ENCODE results near the gene MS4A10. TPM values are rescaled to one million over a fixed set of nuclear protein-coding genes. Genes with fewer than 3 reads are reported as not detected.

The MS4A10 gene
- total and polyA plus RNA-seq, 10 of the 15 experiments (the other 5 are each of a cell fraction or from before 2014, with no cell fraction given), result not detected

GRCh38 chr11:60766547-60766946 is 18.6 kb upstream of the MS4A10 start:
- ChIA-PET CTCF (interaction anchor here (1.2 to 7.3 kb wide), 4 partner anchors 12 to 133 kb away, joined by 3 to 184 read pairs (median 48); partner anchors contain the start of gene MS4A8), POLR2A (interaction anchor here (2.2 kb wide), 1 partner anchor 10 kb away, joined by 7 read pairs; no protein-coding TSS in a partner anchor), SMC1A (ENCODE audit: uncharacterized antibody, unreplicated experiment) (interaction anchor here (1.5 to 7.8 kb wide), 2 partner anchors 10 to 65 kb away, joined by 4 to 143 read pairs; no protein-coding TSS in a partner anchor), RAD21 (ENCODE audit: unreplicated experiment) (interaction anchor here (7.4 kb wide), 1 partner anchor 8 kb away, joined by 119 read pairs; no protein-coding TSS in a partner anchor)
- H3K9me3 ChIP-seq (replicated peaks; ENCODE audit: control insufficient read depth, insufficient read depth, low read length), result peaks cover 1% of the 10 kb centered on the region; the same call in 2 of the 3 replicates
- DNase-seq (ENCODE audit: low read depth, low spot score) (no peak), FAIRE-seq (no peak), ATAC-seq (no peak)
- WGBS (ENCODE audit: insufficient coverage, insufficient replicate concordance, low lambda C conversion rate, missing lambda C conversion rate), result 96% methylated on average over 10 of the region's 10 CpGs
- intact Hi-C loops (cut with micrococcal nuclease; ENCODE audit: unreplicated experiment), result loop anchor here (10.0 kb wide), 3 partner anchors 398 to 572 kb away; partner anchors contain the start of gene VPS37C
- no peak overlapping the region for H2AFZ ChIP-seq (ENCODE audit: control insufficient read depth, low read depth, low read length)
- BruUV-seq (replicated peaks), result no TSS peak
- no peaks in the 10 kb centered on the region for H3K36me3 ChIP-seq (ENCODE audit: control insufficient read depth in 2 of 2, insufficient read depth in 2 of 2, low read length in 1 of 2)
- no peaks in the 10 kb centered on the region for H3K79me2 ChIP-seq (ENCODE audit: control insufficient read depth, insufficient read depth, low read length)
- no peak overlapping the region for H3K9ac ChIP-seq (ENCODE audit: control insufficient read depth, insufficient read depth, low read length)
- no peaks in the 10 kb centered on the region for H3K27me3 ChIP-seq (replicated peaks in 1 of 2; ENCODE audit: control insufficient read depth in 2 of 2, insufficient read depth in 2 of 2, low read length in 1 of 2)
- no peak overlapping the region for H3K4me3 ChIP-seq
- no peak overlapping the region for H3K27ac ChIP-seq (ENCODE audit: control insufficient read depth, insufficient read depth)
- no peaks in the 10 kb centered on the region; the same call in 1 of the 2 replicates for H4K20me1 ChIP-seq (ENCODE audit: control insufficient read depth, insufficient read depth)
- no peak overlapping the region for H3K4me2 ChIP-seq (ENCODE audit: control insufficient read depth, insufficient read depth)
- peaks cover 46% of the 10 kb centered on the region for H3K4me1 ChIP-seq (ENCODE audit: control insufficient read depth, insufficient read depth, low read length)
- in situ Hi-C loops (cut with MboI), result loop anchor here (10.0 to 25.0 kb wide), 2 partner anchors 402 to 1579 kb away; no protein-coding TSS in a partner anchor
- TF ChIP-seq HDAC6 (IDR thresholded peaks at IDR 0.05; ENCODE audit: unreplicated experiment) (no peak), E2F4 (IDR thresholded peaks at IDR 0.05; ENCODE audit: low read depth, low read length) (no peak), CBFB (IDR thresholded peaks at IDR 0.05; ENCODE audit: low read depth) (no peak), RELA (IDR thresholded peaks at IDR 0.05; ENCODE audit: borderline replicate concordance, partially characterized antibody) (no peak), JUNB (IDR thresholded peaks at IDR 0.05) (no peak), MEF2B (IDR thresholded peaks at IDR 0.05; ENCODE audit: partially characterized antibody, poor library complexity, severe bottlenecking) (no peak), NR2C2 (IDR thresholded peaks at IDR 0.05; ENCODE audit: borderline replicate concordance, control insufficient read depth, insufficient read length, low read depth) (no peak), ZNF687 (IDR thresholded peaks at IDR 0.05) (no peak), POLR2AphosphoS2 (IDR thresholded peaks at IDR 0.05; ENCODE audit: low read depth, low read length) (no peak), FOXM1 (IDR thresholded peaks at IDR 0.05; ENCODE audit: low read depth, low read length) (no peak), YY1 (IDR thresholded peaks at IDR 0.05; ENCODE audit: low read depth, low read length) (no peak), ETV6 (conservative IDR thresholded peaks at IDR 0.05 in 1 of 2, IDR thresholded peaks at IDR 0.05 in 1 of 2; ENCODE audit: borderline replicate concordance in 1 of 2, low read depth in 1 of 2) (no peak)
- TF ChIP-seq, protein P1, sequence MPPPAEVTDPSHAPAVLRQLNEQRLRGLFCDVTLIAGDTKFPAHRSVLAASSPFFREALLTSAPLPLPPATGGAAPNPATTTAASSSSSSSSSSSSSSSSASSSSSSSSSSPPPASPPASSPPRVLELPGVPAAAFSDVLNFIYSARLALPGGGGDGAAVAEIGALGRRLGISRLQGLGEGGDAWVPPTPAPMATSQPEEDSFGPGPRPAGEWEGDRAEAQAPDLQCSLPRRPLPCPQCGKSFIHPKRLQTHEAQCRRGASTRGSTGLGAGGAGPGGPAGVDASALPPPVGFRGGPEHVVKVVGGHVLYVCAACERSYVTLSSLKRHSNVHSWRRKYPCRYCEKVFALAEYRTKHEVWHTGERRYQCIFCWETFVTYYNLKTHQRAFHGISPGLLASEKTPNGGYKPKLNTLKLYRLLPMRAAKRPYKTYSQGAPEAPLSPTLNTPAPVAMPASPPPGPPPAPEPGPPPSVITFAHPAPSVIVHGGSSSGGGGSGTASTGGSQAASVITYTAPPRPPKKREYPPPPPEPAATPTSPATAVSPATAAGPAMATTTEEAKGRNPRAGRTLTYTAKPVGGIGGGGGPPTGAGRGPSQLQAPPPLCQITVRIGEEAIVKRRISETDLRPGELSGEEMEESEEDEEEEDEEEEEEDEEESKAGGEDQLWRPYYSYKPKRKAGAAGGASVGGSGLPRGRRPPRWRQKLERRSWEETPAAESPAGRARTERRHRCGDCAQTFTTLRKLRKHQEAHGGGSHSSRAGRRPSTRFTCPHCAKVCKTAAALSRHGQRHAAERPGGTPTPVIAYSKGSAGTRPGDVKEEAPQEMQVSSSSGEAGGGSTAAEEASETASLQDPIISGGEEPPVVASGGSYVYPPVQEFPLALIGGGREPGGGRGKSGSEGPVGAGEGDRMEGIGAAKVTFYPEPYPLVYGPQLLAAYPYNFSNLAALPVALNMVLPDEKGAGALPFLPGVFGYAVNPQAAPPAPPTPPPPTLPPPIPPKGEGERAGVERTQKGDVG (CRISPR knock-in tag; IDR thresholded peaks at IDR 0.05), result no peak
- TF ChIP-seq, protein P2, sequence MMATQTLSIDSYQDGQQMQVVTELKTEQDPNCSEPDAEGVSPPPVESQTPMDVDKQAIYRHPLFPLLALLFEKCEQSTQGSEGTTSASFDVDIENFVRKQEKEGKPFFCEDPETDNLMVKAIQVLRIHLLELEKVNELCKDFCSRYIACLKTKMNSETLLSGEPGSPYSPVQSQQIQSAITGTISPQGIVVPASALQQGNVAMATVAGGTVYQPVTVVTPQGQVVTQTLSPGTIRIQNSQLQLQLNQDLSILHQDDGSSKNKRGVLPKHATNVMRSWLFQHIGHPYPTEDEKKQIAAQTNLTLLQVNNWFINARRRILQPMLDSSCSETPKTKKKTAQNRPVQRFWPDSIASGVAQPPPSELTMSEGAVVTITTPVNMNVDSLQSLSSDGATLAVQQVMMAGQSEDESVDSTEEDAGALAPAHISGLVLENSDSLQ (IDR thresholded peaks at IDR 0.05), result no peak
